ENCODE data around the gene LYRM4.

DNA sequence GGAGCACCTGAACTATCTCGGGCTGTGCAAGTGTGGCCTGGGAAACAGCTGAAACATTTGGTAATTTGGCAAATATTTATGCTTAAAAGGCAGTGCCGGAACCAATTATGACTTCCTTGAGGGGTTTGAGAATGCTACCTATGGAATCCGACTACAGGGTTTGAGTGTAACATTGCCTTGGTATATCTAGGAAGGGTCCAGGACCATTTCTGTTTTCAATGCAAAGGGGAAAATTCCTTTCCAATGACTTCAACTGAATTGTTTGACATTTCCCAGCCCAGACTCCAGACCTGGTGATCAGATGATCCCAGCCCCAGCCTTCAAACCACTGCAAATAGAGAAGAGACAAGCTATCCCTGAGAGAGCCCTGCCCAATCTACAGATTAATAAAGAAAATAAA, 180.2 kb downstream of the LYRM4 start:
- no peak for TF ChIP-seq POLR2A (IDR thresholded peaks at IDR 0.05)
- TF ChIP-seq, protein P1, sequence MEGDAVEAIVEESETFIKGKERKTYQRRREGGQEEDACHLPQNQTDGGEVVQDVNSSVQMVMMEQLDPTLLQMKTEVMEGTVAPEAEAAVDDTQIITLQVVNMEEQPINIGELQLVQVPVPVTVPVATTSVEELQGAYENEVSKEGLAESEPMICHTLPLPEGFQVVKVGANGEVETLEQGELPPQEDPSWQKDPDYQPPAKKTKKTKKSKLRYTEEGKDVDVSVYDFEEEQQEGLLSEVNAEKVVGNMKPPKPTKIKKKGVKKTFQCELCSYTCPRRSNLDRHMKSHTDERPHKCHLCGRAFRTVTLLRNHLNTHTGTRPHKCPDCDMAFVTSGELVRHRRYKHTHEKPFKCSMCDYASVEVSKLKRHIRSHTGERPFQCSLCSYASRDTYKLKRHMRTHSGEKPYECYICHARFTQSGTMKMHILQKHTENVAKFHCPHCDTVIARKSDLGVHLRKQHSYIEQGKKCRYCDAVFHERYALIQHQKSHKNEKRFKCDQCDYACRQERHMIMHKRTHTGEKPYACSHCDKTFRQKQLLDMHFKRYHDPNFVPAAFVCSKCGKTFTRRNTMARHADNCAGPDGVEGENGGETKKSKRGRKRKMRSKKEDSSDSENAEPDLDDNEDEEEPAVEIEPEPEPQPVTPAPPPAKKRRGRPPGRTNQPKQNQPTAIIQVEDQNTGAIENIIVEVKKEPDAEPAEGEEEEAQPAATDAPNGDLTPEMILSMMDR (IDR thresholded peaks at IDR 0.05), result no peak
